PC-3 (cell line): ENCODE data around the gene CBFA2T2.

Experiments used
- EZH2 ChIP-seq: fragments of 300-600 bp; sonication (generic); IDR thresholded peaks from one replicate; pipeline ENCODE4 v1.6.1; 2017; ENCODE audit warnings: antibody characterized with exemption, mild to moderate bottlenecking, low read length; ENCODE audit not compliant: unreplicated experiment
- EZH2phosphoT487 ChIP-seq: fragments of 300-600 bp; sonication (generic); IDR thresholded peaks from 2 replicates; pipeline ENCODE4 v1.6.1; 2018; ENCODE audit warnings: mild to moderate bottlenecking, antibody characterized with exemption, low read length, borderline replicate concordance
- TF ChIP-seq, protein P1 (sequence below): fragments of 300-600 bp; sonication (generic); conservative IDR thresholded peaks from 2 replicates; pipeline ENCODE4 v1.5.1; 2017; ENCODE audit warnings: antibody characterized with exemption, low read depth, mild to moderate bottlenecking, low read length

DNA sequence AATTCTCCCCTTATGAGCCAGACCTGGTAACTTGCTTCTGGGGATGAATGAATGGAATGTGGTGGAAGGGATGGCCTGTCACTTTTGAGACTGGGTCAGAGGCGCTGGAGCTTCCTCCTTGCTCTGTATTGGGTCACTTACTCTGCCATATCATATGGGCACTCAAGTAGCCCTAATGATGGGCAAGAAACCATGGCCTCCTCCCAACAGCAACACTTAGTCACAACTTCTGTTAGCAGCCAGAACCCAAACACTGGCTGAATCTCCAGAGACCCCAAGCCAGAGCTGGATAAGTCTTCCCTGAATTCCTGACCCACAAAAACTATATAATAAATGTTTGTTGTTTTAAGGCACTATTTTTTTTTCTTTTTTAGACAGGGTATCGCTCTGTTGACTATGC is 190.8 kb downstream of the CBFA2T2 start:
- TF ChIP-seq, protein P1, sequence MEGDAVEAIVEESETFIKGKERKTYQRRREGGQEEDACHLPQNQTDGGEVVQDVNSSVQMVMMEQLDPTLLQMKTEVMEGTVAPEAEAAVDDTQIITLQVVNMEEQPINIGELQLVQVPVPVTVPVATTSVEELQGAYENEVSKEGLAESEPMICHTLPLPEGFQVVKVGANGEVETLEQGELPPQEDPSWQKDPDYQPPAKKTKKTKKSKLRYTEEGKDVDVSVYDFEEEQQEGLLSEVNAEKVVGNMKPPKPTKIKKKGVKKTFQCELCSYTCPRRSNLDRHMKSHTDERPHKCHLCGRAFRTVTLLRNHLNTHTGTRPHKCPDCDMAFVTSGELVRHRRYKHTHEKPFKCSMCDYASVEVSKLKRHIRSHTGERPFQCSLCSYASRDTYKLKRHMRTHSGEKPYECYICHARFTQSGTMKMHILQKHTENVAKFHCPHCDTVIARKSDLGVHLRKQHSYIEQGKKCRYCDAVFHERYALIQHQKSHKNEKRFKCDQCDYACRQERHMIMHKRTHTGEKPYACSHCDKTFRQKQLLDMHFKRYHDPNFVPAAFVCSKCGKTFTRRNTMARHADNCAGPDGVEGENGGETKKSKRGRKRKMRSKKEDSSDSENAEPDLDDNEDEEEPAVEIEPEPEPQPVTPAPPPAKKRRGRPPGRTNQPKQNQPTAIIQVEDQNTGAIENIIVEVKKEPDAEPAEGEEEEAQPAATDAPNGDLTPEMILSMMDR, result no peak
- TF ChIP-seq EZH2 (no peak), EZH2phosphoT487 (no peak)
